DMS 273 treated with DMSO at 0.1 percent for 48 hours (cell line): ENCODE results near the gene SOCS4.
"Not testable (repeated sequence)": the region's sequence is repeated elsewhere in the genome, so short reads cannot be mapped to it uniquely, and the experiment has no call there.

Experiments
- DNase-seq: peaks from one replicate; lab custom pipeline; 2025; lab: John Stamatoyannopoulos, UW

SOCS4 gene

GRCh38 chr14:55026793-55027561 is at the start of gene SOCS4, which contains the start of gene WDHD1:
SOCS4 (plus strand) TSS chr14:55027236; CDS start chr14:55043042, 15,806 bp downstream.
WDHD1 (minus strand) TSS chr14:55027099; CDS start chr14:55026787, 312 bp downstream.
- DNase-seq, result peak; percentile 83

GRCh38 chr14:54979039-54979438 is 48.0 kb upstream of the SOCS4 start:
- no peak for DNase-seq

- no peak for DNase-seq
These were observed 45.3 kb upstream of the SOCS4 start for GRCh38 chr14:54981698-54982097.

GRCh38 chr14:54985156-54985555 is 41.9 kb upstream of the SOCS4 start:
- DNase-seq, result no peak

GRCh38 chr14:55000381-55000780 is 26.7 kb upstream of the SOCS4 start:
- no peak for DNase-seq

GRCh38 chr14:55005071-55005470 is 22.0 kb upstream of the SOCS4 start:
- DNase-seq, result no peak

GRCh38 chr14:55015006-55015405 is 12.0 kb upstream of the SOCS4 start:
- DNase-seq, result no peak

GRCh38 chr14:55019968-55020554 is 7.0 kb upstream of the SOCS4 start:
- DNase-seq, result no peak

- not testable (repeated sequence) for DNase-seq
These were observed 2.7 kb upstream of the SOCS4 start for GRCh38 chr14:55024365-55024764.

GRCh38 chr14:55025948-55026347 is 1.1 kb upstream of the SOCS4 start:
- no peak for DNase-seq

GRCh38 chr14:55026441-55026792 is 619 bp upstream of the SOCS4 start:
- no peak for DNase-seq

- no peak for DNase-seq
These were observed 1.0 kb downstream of the SOCS4 start for GRCh38 chr14:55028066-55028465.

GRCh38 chr14:55028476-55028875 is 1.4 kb downstream of the SOCS4 start:
- no peak for DNase-seq

GRCh38 chr14:55031190-55031589 is 4.2 kb downstream of the SOCS4 start:
- no peak for DNase-seq

- not testable (repeated sequence) for DNase-seq
These were observed 11.0 kb downstream of the SOCS4 start for GRCh38 chr14:55037995-55038394.

GRCh38 chr14:55038708-55039107 is 11.7 kb downstream of the SOCS4 start:
- no peak for DNase-seq

GRCh38 chr14:55043528-55043927 is 16.5 kb downstream of the SOCS4 start:
- no peak for DNase-seq

- no peak for DNase-seq
These were observed 18.1 kb downstream of the SOCS4 start for GRCh38 chr14:55045087-55045486.

- no peak for DNase-seq
These were observed 20.4 kb downstream of the SOCS4 start for GRCh38 chr14:55047301-55048053.

- no peak for DNase-seq
These were observed 21.9 kb downstream of the SOCS4 start for GRCh38 chr14:55048900-55049436.

GRCh38 chr14:55051165-55051422 is 24.1 kb downstream of the SOCS4 start:
- DNase-seq, result no peak

GRCh38 chr14:55051423-55052268 is 24.6 kb downstream of the SOCS4 start, which contains the start of gene MAPK1IP1L:
MAPK1IP1L (plus strand) TSS chr14:55051647; CDS start chr14:55061684, 10,037 bp downstream.
- DNase-seq, result peak; percentile 80
